ES-I3 (cell line): ENCODE measurements around the gene SMOC1.

Experiments used
- H3K36me3 ChIP-seq: 2 replicates; pipeline ENCODE4 v1.6.1; 2013; ENCODE audit warnings: mild to moderate bottlenecking, low read length, control low read depth, moderate library complexity; ENCODE audit not compliant: insufficient read depth
- H3K4me1 ChIP-seq: 2 replicates; pipeline ENCODE4 v1.6.1; 2013; ENCODE audit warnings: mild to moderate bottlenecking, control low read depth, low read length; ENCODE audit not compliant: insufficient read depth
- H3K9ac ChIP-seq: 2 replicates; pipeline ENCODE4 v1.6.1; 2013; ENCODE audit warnings: low read depth, mild to moderate bottlenecking, low read length, moderate library complexity
- H3K9me3 ChIP-seq: 2 replicates; pipeline ENCODE4 v1.6.1; 2013; ENCODE audit warnings: mild to moderate bottlenecking, low read length, moderate library complexity; ENCODE audit not compliant: control insufficient read depth, insufficient read depth

Gene SMOC1

GRCh38 chr14:70064136-70064865 lies 185.1 kb downstream of the SMOC1 start:
- no peaks in the 10 kb centered on the region for H3K36me3 ChIP-seq
- no peaks in the 10 kb centered on the region for H3K9me3 ChIP-seq
- H3K9ac ChIP-seq = no peak overlapping the region
- peaks cover 6% of the 10 kb centered on the region; the same call in 1 of the 2 replicates for H3K4me1 ChIP-seq

- Histone ChIP-seq H3K4me1 (no peaks in the 10 kb centered on the region), H3K9ac (no peak overlapping the region), H3K36me3 (no peaks in the 10 kb centered on the region), H3K9me3 (no peaks in the 10 kb centered on the region)
Observed at GRCh38 chr14:70067810-70068209, 188.6 kb downstream of the SMOC1 start.

GRCh38 chr14:70069186-70069585 lies 190.0 kb downstream of the SMOC1 start:
- Histone ChIP-seq H3K9me3 (no peaks in the 10 kb centered on the region), H3K9ac (no peak overlapping the region), H3K4me1 (no peaks in the 10 kb centered on the region), H3K36me3 (no peaks in the 10 kb centered on the region)

- no peaks in the 10 kb centered on the region for H3K9me3 ChIP-seq
- H3K36me3 ChIP-seq = no peaks in the 10 kb centered on the region
- H3K4me1 ChIP-seq = peaks cover 9% of the 10 kb centered on the region; the same call in 1 of the 2 replicates
- no peak overlapping the region for H3K9ac ChIP-seq
Observed at GRCh38 chr14:70073924-70074566, 194.8 kb downstream of the SMOC1 start.

GRCh38 chr14:70077005-70077404 lies 197.8 kb downstream of the SMOC1 start:
- peaks cover 9% of the 10 kb centered on the region; the same call in 1 of the 2 replicates for H3K4me1 ChIP-seq
- no peak overlapping the region for H3K9ac ChIP-seq

GRCh38 chr14:70077720-70078119 lies 198.5 kb downstream of the SMOC1 start:
- Histone ChIP-seq H3K36me3 (no peaks in the 10 kb centered on the region), H3K4me1 (peaks cover 9% of the 10 kb centered on the region; the same call in 1 of the 2 replicates), H3K9ac (no peak overlapping the region), H3K9me3 (no peaks in the 10 kb centered on the region)

More at GRCh38 chr14:70077005-70077404, 197.8 kb downstream of the SMOC1 start:
- Histone ChIP-seq H3K36me3 (no peaks in the 10 kb centered on the region), H3K9me3 (no peaks in the 10 kb centered on the region)

- H3K4me1 ChIP-seq = peaks cover 9% of the 10 kb centered on the region; the same call in 1 of the 2 replicates
- H3K36me3 ChIP-seq = no peaks in the 10 kb centered on the region
- H3K9ac ChIP-seq = no peak overlapping the region
- H3K9me3 ChIP-seq = no peaks in the 10 kb centered on the region
Observed at GRCh38 chr14:70078329-70078728, 199.1 kb downstream of the SMOC1 start.

- Histone ChIP-seq H3K9ac (no peak overlapping the region), H3K9me3 (no peaks in the 10 kb centered on the region), H3K36me3 (no peaks in the 10 kb centered on the region), H3K4me1 (peaks cover 9% of the 10 kb centered on the region; the same call in 1 of the 2 replicates)
Observed at GRCh38 chr14:70080076-70080475, 200.9 kb downstream of the SMOC1 start.
